OCI-LY7 (cell line): ENCODE measurements around the gene PPP1R36.

Experiments
- CTCF ChIP-seq: fragments of 200-600 bp; sonication (generic); conservative IDR thresholded peaks from 2 replicates; pipeline ENCODE4 v1.5.1; 2014; ENCODE audit warnings: mild to moderate bottlenecking, antibody characterized with exemption, low read length, moderate library complexity, mixed read lengths
- EZH2phosphoT487 ChIP-seq: fragments of 200-600 bp; sonication (generic); IDR thresholded peaks from 2 replicates; pipeline ENCODE4 v1.6.1; 2018; ENCODE audit warnings: low read depth, borderline replicate concordance, mild to moderate bottlenecking, mixed run types, antibody characterized with exemption, low read length, moderate library complexity, mixed read lengths

DNA sequence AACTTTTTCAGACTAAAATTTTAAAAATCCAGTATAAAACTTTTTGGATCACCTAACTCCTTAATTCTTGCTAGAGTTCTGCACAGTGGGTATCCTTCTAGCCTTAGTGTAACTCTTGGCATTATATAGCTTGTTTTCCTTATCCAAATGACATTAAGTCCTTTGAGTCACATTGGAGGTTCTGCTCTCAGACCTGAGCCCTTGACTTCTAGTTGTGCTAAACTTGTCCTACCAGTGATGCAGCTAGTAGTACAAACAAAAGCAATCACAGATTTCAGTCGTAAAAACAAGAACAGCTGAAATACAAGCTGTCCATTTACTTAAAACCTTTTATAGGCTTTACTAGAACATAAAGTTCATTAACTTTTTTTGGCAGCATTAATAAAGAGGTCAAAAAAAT lies 34.7 kb upstream of the PPP1R36 start:
- TF ChIP-seq CTCF: no peak
- no peak for TF ChIP-seq EZH2phosphoT487
